Stimulated activated CD4-positive, alpha-beta T cell treated with anti-CD3 and anti-CD28 coated beads, Interleukin-12 subunit alpha, Interleukin-12 subunit beta, amount 100 ng/mL, for 48 hours (primary cell): Measurements from ENCODE around the gene TNPO1.

Source experiments
- DNase-seq, 3 donors: peaks; one replicate each; pipeline ENCODE4 v3.0.0-alpha.2; 2020; ENCODE audit warnings: low read depth in 2 of 3, low spot score in 1 of 3

Gene TNPO1

DNA sequence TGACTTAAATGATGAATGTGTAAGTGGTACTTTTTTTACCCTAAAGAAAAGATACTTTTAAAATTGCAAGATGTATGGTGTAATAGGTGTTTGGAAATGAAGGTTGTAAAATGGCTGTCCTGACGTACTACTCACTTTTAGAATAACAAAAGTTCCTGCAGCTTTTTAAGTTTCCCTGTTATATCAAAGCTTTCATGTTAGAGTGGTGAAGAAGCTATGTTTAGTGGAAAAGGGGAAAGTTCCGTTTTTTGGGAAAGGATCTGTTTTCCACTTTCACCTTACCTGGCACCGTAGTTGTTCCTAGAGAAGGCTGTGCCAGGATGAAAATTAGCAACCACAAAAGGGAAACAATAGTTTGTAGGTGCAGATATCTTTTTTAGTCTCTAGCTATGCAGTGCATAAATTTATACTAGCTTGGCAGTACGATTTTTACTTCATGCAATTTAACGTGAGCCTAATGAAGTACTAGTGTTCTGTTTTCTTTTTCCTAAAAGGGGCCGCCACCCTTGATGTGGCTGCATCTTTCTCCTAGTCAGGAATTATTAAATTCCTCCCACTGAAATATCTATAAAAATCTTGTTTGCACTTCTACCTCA lies 1.3 kb downstream of the TNPO1 start:
- no peak for DNase-seq

DNA sequence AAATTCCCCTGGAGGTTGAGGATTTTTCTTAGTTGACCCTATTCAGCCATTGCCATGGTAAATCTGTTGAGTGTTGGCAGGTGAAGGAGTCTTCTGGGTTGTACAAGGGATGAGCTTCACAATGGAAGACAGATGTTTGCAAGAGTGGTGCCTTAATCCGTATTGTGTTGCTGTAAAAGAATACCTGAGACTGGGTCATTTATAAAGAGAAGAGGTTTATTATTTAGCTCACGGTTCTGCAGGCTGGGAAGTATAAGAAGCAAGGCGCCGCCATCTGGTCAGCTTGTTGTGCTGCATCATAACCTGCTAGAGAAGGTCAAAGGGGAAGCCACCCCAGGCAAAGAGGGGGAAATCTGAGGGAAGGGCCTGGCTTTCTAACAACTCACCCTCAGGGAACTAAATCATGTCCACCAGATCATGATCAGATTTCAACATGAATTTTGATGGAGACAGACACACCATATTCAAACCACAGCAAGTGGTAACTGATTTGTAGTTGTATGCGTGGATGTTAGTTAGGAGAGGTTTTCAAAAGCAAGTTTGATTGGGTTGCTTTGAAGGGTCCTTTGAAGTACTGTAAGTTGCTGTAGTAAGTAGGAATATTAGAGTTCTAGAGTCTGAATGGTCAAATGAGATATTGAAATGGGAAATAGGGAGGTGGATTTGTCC lies 2.5 kb downstream of the TNPO1 start:
- peak; percentile 12 to 38 (median 29) for DNase-seq

DNA sequence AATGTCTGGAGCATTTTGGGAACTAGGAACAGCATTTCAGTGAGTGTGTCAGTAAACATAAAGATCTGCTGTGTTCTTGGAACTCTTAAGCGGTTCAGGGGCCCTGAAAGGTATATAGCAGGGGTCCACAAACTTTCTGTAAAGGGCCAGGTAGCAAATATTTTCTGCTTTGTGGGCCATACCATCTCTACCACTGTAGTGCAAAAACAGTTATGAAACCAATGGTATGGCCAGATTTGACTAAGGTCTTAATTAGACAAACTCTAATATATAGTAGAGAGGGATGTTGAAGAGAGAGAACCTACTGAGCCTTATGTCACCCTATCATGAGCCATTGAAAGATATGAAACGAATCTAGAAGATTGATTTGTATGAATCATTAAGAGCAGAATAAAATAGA lies 5.3 kb downstream of the TNPO1 start:
- DNase-seq, result no peak

GRCh38 chr5:72822944-72823343 lies 6.5 kb downstream of the TNPO1 start:
- DNase-seq, result no peak

DNA sequence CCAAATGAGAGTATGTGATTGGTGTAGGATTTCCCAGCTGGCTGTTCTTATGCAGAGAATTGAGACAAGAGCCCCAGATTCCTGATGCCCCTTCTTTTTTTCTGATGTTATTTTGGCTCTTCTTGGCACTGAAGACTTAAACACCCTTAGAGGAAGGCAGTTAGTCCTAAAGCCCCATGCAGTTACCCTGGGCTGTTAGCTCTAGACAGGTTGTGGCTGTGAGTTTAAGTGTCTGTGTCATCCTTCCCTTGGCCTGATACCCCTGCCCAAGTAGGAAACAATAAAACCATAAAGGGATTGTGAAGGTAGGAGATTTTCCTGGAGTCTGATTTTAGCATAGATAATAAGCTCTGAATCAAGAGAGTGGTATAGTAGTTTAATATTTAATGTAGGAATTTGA lies 13.2 kb downstream of the TNPO1 start:
- no peak for DNase-seq

DNA sequence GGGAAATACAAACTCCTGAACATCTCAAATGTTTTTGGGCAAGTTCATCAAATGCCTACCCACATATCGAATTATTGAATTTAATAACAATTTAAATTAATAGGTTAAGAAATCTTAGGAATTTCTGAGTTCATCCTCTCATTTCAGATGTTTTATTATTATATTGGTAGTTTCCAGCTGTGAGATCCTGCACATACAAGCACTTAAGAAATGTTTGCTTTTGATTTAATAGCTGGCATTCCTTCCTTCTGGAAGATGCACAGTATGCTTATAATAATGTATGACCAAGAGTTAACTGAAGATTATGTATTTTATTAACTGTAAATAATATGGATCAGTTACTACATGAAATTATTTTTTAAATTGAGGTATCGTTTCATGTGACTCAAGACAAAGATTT lies 13.9 kb downstream of the TNPO1 start:
- DNase-seq, result no peak

GRCh38 chr5:72831685-72832084 lies 15.2 kb downstream of the TNPO1 start:
- no peak for DNase-seq

GRCh38 chr5:72834924-72835323 lies 18.5 kb downstream of the TNPO1 start:
- DNase-seq, result no peak

- no peak for DNase-seq
These were observed 19.2 kb downstream of the TNPO1 start for GRCh38 chr5:72835633-72836032.

- DNase-seq, result no peak
These were observed 20.3 kb downstream of the TNPO1 start for GRCh38 chr5:72836810-72837209.

- DNase-seq, result no peak
These were observed 21.1 kb downstream of the TNPO1 start for GRCh38 chr5:72837524-72838096.

GRCh38 chr5:72840041-72840440 lies 23.6 kb downstream of the TNPO1 start:
- DNase-seq, result no peak

DNA sequence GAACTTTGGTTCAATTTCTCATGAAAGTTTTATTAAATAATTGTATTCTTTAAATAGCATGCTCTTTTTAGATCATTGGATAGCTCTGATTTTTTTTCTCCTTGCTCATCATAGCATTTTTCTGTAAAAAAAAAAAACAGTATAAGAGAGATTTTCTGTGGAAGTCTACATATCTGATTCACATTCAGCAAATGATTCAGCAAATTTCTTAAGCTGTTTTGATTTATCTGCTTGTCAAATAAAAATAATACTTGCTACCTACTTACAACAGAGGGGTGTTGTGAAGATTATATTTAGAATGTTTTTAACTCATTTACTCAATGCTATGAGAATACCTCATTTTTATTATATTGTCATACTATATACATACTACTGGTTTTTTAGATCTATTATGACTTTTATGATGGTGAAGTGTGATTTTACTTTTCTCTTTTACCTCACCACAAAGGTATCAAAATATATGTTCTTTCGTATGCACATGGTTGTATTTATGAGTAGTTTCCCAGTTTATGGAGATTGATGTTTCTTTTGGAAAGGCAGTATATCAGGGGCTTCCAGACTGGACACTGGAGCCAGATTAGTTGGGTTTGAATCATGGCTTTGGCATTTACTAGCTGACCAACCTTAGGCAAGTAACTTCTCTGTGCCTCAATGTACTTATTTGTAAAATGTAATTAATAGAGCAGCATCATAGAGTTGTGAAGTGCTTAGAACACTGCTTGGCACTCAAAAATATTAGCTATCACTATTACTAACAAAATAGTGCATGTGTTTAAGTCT lies 25.5 kb downstream of the TNPO1 start:
- no peak for DNase-seq

DNA sequence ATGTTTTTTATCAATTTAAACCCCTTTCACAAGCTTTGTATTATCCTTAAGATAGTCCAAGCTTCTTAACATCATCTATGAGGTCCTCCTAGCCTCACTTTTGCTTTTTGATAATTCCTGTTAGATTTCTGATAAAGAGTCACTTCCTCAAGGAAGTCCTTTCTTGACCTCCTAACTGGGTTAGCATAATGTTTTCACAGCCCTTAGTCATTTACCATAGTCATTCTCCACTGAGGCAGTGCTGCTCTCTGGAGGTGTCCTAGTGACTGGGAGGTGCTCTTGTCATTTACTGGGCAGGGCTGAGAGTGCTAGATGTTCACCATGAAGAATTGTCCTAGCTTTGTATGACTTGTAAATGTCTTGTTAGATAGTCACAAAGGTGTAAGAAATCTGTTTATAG lies 26.4 kb downstream of the TNPO1 start:
- DNase-seq, result no peak

DNA sequence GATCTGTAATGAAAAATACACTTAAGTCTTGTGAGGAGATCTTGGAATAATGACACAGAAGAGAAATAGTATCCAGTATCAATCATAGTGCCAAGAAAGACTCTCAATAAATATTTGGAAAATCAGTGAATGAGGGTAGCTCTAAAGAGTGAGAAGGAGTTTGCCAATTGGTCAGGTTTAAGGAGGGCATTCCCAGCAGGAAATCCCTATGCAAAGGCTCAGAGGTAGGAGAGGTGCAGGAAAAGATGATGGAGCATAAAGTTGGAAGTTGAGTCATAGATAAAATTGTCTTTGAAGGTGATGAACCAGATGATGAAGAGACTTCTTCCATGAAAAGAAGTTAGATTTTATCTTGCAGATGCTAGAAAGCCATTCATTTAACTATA lies 27.8 kb downstream of the TNPO1 start:
- no peak for DNase-seq

DNA sequence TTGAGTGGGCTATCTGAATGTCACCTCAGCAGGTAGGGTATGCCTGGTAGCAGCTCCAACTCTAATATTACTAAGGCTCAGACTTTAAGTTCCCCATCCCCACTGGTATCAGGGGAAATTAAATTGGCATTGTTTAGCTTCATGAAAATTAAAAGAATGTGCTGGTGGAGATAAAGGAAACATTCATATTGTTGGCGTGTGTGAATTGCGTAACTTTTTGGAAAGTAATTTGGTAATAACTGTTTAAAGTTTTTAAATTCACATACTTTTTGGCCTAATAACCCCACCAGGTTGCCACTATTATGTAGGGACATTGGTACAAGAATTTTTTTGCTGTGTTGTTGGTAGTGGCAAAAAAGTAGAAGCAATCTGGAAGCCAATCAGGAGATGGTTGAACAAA lies 29.4 kb downstream of the TNPO1 start:
- no peak for DNase-seq

- DNase-seq, result no peak
These were observed 30.0 kb downstream of the TNPO1 start for GRCh38 chr5:72846483-72846882.

GRCh38 chr5:72847439-72847838 lies 31.0 kb downstream of the TNPO1 start:
- no peak for DNase-seq

DNA sequence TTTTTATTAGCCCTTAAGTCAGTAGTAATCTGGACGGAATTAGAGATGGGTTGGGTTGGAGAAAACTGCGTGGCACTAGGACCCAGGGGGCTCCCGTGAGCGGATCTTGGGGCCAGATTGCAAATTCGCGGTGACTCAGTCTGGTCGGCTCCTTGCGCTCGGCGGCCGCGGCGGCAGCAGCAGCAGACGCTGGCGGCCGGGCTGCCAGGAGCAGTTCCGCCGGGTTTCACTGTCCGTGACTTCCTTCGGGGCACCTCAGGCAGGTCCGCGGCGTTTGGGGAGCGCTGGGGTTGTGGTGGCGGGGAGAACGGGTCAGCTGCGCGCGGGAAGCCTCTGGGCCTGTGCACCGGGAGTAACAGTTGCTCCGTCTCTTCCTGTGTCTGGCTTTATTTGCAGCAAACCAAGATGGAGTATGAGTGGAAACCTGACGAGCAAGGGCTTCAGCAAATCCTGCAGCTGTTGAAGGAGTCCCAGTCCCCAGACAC lies 31.6 kb downstream of the TNPO1 start:
- DNase-seq, result peak; percentile 76 to 80 (median 78)

- peak; percentile 12 to 47 (median 21) for DNase-seq
These were observed 32.3 kb downstream of the TNPO1 start for GRCh38 chr5:72848474-72849428.

DNA sequence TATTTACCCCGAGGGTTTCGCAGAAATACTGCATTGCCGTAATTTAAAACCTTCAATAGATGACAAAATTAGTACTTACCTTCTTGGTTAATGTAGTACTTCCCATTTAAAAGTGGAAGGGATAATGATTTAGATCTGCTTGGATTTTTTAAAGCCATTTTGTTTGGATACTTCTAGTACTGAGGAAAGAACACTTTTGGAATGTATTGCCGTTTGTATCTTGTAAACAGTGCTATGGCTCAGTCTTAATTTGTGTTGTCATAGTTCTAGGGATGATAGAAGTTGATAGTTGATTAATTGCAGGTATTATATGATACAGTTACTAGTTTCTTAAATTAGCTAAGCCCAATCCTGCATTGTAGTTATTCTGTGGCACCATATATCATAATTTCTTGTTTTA lies 33.1 kb downstream of the TNPO1 start:
- DNase-seq, result no peak
